ENCODE measurements around the gene OR51G2. TPM values are rescaled to one million over a fixed set of nuclear protein-coding genes. Genes with fewer than 3 reads are reported as not detected.

Gene OR51G2
- total RNA-seq, 1 donor: not detected

DNA sequence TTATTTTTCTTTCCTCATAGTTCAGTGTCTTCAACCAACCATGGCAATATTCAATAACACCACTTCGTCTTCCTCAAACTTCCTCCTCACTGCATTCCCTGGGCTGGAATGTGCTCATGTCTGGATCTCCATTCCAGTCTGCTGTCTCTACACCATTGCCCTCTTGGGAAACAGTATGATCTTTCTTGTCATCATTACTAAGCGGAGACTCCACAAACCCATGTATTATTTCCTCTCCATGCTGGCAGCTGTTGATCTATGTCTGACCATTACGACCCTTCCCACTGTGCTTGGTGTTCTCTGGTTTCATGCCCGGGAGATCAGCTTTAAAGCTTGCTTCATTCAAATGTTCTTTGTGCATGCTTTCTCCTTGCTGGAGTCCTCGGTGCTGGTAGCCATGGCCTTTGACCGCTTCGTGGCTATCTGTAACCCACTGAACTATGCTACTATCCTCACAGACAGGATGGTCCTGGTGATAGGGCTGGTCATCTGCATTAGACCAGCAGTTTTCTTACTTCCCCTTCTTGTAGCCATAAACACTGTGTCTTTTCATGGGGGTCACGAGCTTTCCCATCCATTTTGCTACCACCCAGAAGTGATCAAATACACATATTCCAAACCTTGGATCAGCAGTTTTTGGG lies 37.2 kb downstream of the OR51G2 start, which contains the start of gene OR51T1:
Gene OR51T1 (plus strand): TSS at position 41 of the 641 bp plus-strand sequence. CDS start 0 bp downstream, at position 41.
- DNase-seq (ENCODE audit: low read depth): no peak

DNA sequence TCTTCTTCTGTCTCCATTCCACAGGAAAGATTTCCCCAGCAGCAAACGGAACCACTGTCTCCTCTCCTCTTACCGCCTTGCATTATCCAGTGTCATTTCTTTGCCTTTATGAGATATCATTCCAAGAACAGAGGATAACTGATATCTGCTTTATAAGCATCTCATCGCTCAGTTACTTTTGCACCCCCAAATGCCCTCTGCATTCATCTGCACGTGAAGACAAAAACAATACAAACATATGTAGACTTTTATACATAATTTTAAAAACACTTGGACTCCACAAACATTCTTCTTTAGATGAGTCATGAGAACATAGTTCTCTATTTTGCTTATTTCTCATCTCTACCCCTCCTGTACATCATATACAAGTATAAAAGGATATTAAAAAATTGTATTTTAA lies 38.0 kb downstream of the OR51G2 start:
- DNase-seq (ENCODE audit: low read depth): no peak
- no peak overlapping the region for H3K4me3 ChIP-seq (ENCODE audit: low read depth, low read length)
- TF ChIP-seq, protein P1, sequence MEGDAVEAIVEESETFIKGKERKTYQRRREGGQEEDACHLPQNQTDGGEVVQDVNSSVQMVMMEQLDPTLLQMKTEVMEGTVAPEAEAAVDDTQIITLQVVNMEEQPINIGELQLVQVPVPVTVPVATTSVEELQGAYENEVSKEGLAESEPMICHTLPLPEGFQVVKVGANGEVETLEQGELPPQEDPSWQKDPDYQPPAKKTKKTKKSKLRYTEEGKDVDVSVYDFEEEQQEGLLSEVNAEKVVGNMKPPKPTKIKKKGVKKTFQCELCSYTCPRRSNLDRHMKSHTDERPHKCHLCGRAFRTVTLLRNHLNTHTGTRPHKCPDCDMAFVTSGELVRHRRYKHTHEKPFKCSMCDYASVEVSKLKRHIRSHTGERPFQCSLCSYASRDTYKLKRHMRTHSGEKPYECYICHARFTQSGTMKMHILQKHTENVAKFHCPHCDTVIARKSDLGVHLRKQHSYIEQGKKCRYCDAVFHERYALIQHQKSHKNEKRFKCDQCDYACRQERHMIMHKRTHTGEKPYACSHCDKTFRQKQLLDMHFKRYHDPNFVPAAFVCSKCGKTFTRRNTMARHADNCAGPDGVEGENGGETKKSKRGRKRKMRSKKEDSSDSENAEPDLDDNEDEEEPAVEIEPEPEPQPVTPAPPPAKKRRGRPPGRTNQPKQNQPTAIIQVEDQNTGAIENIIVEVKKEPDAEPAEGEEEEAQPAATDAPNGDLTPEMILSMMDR (IDR thresholded peaks at IDR 0.05; ENCODE audit: insufficient read depth, low read length): no peak

More for the DNA sequence above, 37.2 kb downstream of the OR51G2 start, which contains the start of gene OR51T1:
- H3K4me3 ChIP-seq (ENCODE audit: low read depth, low read length): no peak within 1 kb of the TSS
- TF ChIP-seq, protein P1 (IDR thresholded peaks at IDR 0.05; ENCODE audit: insufficient read depth, low read length): no peak

- TF ChIP-seq, protein P1 (IDR thresholded peaks at IDR 0.05; ENCODE audit: insufficient read depth, low read length): no peak
- no peak overlapping the region for H3K4me3 ChIP-seq (ENCODE audit: low read depth, low read length)
- no peak for DNase-seq (ENCODE audit: low read depth)
Measured at GRCh38 chr11:4865855-4866254, 53.3 kb downstream of the OR51G2 start.

- no peak for DNase-seq (ENCODE audit: low read depth)
Measured at GRCh38 chr11:4863876-4864275, 55.3 kb downstream of the OR51G2 start.

More at GRCh38 chr11:4863876-4864275, 55.3 kb downstream of the OR51G2 start:
- TF ChIP-seq, protein P1 (IDR thresholded peaks at IDR 0.05; ENCODE audit: insufficient read depth, low read length): no peak
- H3K4me3 ChIP-seq (ENCODE audit: low read depth, low read length): no peak overlapping the region

Other genes with a start within 250 kb of the OR51G2 start
- not detected in 2 replicates for gene OR51E2, start 221.5 kb downstream of the OR51G2 start, total RNA-seq (ENCODE audit: low replicate concordance)
- gene MMP26, start 214.6 kb downstream of the OR51G2 start, total RNA-seq (ENCODE audit: low replicate concordance): not detected in 2 replicates
- not detected in 2 replicates for gene OR51F1, start 149.4 kb downstream of the OR51G2 start, total RNA-seq (ENCODE audit: low replicate concordance)
- gene OR52R1, start 115.0 kb downstream of the OR51G2 start, total RNA-seq (ENCODE audit: low replicate concordance): not detected in 2 replicates
- gene OR51F2, start 98.0 kb downstream of the OR51G2 start, total RNA-seq (ENCODE audit: low replicate concordance): not detected in 2 replicates
- gene OR51S1, start 70.1 kb downstream of the OR51G2 start, total RNA-seq (ENCODE audit: low replicate concordance): not detected in 2 replicates
- not detected in 2 replicates for gene OR51T1, start 37.5 kb downstream of the OR51G2 start, total RNA-seq (ENCODE audit: low replicate concordance)
- not detected in 2 replicates for gene OR51A7, start 15.6 kb downstream of the OR51G2 start, total RNA-seq (ENCODE audit: low replicate concordance)
- not detected in 2 replicates for gene OR51G1, start 5.0 kb upstream of the OR51G2 start, total RNA-seq (ENCODE audit: low replicate concordance)
- not detected in 2 replicates for gene OR51A4, start 28.3 kb upstream of the OR51G2 start, total RNA-seq (ENCODE audit: low replicate concordance)
- not detected in 2 replicates for gene OR51A2, start 36.4 kb upstream of the OR51G2 start, total RNA-seq (ENCODE audit: low replicate concordance)
- 0.33 TPM in 1 of 2 replicates, not detected in the other for gene OR51L1, start 75.5 kb upstream of the OR51G2 start, total RNA-seq (ENCODE audit: low replicate concordance)
- not detected in 2 replicates for gene OR52J3, start 127.2 kb upstream of the OR51G2 start, total RNA-seq (ENCODE audit: low replicate concordance)
- gene OR52E2, start 140.3 kb upstream of the OR51G2 start, total RNA-seq (ENCODE audit: low replicate concordance): not detected in 2 replicates
- gene OR52E1, start 150.2 kb upstream of the OR51G2 start, total RNA-seq (ENCODE audit: low replicate concordance): not detected in 2 replicates
- not detected in 2 replicates for gene OR52A5, start 219.0 kb upstream of the OR51G2 start, total RNA-seq (ENCODE audit: low replicate concordance)
- not detected in 2 replicates for gene OR52A1, start 235.4 kb upstream of the OR51G2 start, total RNA-seq (ENCODE audit: low replicate concordance)